ENCODE results near the gene ABCC1. TPM values are rescaled to one million over a fixed set of nuclear protein-coding genes. Genes with fewer than 3 reads are reported as not detected.
"Not testable (repeated sequence)": the region's sequence is repeated elsewhere in the genome, so short reads cannot be mapped to it uniquely, and the experiment has no call there.

Gene ABCC1
- total RNA-seq, 1 donor from 2014 or later: 34.2 TPM

DNA sequence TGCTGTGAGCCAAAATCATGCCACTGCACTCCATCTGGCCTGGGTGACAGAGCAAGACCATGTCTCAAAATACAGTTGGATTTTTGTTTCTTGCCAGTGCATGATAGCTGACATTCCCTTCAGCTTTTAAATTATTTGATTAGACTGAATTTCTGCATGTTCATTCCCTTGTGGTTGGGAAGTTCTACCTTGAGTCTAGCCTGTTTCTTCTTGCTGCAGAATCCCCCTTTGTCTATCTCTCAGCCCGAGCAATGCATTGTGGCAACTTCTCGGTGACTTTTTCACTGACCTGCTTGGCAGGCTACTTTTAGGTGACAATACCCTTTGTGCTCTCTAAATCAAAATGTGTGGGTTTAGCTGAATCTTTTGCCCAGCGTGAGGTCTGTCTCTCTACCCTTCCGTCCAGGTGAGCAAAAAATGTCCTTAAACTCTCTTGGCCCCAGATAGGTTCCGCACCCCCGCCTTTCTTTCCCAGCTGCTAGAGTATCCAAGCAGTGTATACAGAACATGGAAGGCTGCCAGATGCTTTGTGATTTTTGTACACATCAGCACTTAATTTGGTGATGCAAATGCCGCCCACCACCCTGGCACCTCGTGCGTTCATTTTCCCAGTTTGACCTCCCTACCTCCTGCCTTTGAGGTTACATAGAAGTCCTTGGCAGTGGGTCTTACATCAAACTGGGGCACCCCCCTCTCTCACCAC lies 143.7 kb downstream of the ABCC1 start:
- intact Hi-C loops (cut with DNase I): no loop called here
- ATAC-seq: no peak
- no peak for DNase-seq (ENCODE audit: low spot score)

DNA sequence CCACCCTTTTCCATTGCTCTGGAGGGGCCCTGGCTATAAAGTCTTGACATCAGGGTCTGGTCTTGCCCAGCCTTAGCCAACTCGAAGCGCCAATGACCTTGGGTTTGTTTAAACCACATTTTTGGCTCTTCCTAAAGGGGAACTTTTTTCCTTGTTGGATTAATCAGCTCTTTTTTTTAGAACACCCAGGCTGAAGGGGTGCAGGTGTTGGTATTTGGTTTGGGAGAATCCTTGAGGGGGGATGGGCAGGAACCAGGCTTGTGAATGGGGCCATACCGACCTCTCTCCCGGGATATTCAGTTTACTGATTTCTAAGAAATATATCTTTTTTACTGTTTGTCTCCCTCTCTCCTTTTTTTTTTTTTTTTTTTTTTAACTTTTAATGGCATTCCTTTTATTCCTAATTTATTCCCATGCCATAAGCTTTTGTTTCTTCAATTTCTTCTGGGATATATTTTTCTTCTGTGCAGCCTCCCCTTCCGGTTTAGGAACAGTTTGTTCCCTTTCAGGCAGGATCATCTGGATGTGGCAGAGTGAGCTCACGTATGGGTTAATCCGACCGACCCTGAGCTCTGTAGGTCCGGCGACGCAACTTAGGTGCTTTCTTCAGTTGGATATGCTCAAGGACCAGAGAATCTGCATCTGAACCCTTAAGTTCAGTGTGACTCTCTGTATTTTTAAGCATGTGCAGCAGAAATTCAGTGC lies 144.4 kb downstream of the ABCC1 start:
- ATAC-seq: no peak
- no peak for DNase-seq (ENCODE audit: low spot score)
- intact Hi-C loops (cut with DNase I): no loop called here

DNA sequence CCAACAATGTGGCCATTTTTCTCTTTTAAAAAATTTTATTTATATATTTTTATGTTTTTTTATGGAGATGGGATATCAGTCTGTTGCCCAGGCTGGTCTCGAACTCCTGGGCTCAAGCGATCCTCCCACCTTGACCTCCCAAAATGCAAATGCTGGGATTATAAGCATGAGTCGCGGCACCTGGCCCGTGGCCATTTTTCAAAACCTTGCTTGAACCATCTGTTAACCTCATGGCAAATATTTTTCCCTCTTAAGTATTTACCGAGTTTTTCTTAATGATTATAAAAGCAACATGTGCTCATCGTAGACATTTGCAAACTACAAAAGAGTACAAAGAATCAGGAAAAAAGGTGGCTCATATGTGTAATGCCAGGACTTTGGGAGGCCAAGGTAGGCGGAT lies 146.2 kb downstream of the ABCC1 start:
- ATAC-seq: no peak
- DNase-seq (ENCODE audit: low spot score): no peak
- intact Hi-C loops (cut with DNase I): no loop called here

DNA sequence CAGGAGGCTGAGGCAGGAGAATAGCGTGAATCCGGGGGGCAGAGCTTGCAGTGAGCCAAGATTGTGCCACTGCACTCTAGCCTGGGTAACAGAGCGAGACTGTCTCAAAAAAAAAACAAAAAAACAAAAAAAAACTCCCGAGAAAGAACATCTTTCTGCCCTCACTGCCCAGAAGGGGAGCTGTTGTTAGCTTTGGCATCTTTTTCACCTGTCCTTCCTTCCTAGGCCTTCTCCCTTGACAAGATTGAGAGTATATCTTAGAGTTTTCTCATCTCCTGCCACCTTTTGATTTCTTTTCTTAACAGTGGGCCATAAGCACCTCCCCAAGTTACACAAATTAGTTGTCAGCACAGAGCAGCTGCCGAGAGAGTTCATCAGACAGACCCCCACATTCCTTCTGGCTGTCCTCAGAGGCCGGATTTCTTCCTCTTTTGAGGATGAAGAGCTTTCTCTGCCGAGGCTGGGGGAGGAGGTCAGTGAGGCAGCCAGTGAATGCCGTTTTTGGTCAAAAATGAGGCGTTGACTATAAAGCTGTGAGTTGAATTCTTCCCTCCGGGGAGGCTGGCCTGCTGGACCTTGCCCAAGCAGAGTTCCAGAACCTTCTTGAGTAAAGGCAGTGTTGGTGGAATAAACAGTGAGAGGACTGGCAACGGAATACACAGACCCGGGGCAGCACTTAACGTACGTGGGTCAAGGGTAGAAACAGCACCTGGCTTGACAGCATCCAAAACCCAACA lies 146.9 kb downstream of the ABCC1 start:
- intact Hi-C loops (cut with DNase I): no loop called here
- no peak for DNase-seq (ENCODE audit: low spot score)
- ATAC-seq: peak; percentile 77

DNA sequence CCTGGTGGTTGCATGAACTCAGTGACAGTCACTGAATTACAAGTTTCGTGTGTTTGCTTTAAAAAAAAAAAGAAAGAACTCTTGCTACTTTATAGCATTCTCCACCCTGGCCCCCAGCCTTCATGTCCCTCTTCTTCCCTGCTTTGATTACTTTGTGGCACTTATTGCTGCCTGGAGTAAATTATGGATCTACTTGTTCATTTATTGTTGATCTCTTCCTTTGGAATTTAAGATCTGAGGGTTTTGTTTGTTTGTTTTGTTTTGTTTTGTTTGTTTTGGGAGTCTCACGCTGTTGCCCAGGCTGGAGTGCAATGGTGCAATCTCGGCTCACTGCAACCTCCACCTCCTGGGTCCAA lies 147.4 kb downstream of the ABCC1 start:
- DNase-seq (ENCODE audit: low spot score) (no peak), ATAC-seq (no peak)
- intact Hi-C loops (cut with DNase I): no loop called here

DNA sequence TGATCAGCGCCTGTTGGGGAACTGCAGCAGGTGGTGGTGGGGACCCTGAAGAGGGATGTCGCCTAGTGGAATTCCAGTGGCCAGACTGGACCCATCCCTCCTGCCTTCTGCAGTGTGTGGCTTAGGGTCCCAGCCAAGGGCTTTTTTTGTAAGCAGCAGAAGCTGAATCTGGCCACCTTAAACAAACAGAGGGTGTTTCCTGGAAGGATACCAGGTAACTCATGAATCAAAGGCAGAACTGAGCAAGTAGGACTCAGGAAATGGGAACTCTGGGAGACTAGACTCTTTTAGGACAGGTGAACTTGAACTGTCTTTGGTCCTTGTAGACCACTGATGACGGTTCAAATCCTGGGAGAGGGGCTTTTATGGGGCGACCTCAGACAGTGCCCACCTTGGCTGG lies 149.9 kb downstream of the ABCC1 start:
- DNase-seq (ENCODE audit: low spot score) (no peak), ATAC-seq (no peak)
- intact Hi-C loops (cut with DNase I): no loop called here

DNA sequence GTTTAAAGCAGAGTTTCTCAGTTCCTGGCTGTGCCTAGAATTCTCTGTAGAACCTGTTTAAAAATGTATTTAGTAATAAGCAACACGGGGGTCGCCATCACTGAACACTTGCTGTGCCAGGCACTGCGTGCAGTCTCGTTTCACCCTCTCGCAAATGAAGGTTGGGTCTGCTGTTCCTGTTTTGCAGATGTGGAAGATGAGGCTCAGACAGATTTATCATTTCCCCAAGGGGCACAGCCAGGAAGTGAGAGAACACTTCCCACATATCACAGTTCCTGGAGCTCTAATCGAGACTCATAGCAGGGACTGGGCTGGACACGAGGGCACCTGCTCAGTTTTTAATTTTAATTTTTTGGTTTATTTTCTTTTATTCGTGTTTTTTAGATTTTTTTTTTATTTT lies 151.2 kb downstream of the ABCC1 start:
- ATAC-seq (no peak), DNase-seq (ENCODE audit: low spot score) (no peak)
- intact Hi-C loops (cut with DNase I): no loop called here

DNA sequence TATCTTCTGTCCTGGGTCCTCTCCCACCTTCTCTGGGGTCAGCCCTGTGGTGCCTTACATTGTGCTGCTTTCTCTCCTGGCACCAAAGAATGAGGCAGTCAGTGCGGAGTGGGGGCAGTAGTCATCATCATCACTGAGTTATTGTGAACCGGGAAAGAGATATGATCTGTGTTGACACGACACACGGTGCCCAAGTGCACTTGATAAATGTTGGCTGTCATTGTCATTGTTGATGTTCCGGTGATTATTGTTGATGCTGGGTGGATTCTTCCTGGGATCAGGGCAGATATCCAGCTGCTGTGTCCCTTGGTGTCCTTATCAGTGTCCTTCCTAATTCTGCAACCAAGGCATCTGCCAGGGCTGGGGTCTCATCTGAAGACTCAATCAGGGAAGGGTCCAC lies 152.2 kb downstream of the ABCC1 start:
- ATAC-seq (no peak), DNase-seq (ENCODE audit: low spot score) (no peak)
- intact Hi-C loops (cut with DNase I): no loop called here

DNA sequence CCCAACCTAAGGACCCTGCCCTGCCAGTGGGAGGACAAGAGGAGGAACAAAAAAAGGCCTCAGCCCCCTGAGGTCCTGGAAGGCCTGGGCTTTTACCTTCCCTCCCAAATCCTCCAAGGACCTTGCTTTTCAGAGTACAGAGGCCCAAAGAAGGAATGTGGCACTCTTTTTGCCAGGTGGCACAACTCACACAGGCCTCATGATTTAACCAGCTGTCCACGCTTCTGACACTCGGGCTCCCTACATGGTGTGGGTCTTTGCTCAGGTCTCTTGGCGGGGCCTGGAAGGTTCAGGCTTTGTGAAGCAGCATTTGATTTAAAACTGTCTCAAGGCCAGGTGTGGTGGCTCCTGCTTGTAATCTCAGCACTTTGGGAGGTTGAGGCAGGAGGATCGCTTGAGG lies 153.3 kb downstream of the ABCC1 start:
- DNase-seq (ENCODE audit: low spot score): no peak
- intact Hi-C loops (cut with DNase I): no loop called here
- no peak for ATAC-seq

DNA sequence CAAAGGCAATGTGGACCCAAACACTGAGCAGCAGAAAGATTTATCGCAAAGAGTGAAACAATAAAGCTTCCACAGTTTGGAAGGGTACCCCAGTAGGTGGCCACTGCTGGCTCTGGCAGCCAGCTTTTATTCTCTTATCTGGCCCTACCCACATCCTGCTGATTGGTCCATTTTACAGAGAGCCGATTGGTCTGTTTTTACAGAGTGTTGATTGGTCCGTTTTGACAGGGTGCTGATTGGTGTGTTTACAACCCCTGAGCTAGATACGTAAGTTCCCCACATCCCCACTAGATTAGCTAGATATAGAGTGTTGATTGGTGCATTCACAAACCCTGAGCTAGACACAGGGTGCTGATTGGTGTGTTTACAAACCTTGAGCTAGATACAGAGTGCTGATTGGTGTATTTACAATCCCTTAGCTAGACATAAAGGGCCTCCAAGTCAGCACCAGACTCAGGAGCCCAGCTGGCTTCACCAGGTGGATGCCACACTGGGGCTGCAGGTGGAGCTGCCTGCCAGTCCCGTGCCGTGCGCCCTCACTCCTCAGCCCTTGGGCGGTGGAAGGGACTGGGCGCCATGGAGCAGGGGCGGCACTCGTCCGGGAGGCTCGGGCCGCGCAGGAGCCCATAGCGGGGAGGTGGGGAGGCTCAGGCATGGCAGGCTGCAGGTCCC lies 154.9 kb downstream of the ABCC1 start:
- DNase-seq (ENCODE audit: low spot score); intact Hi-C loops (cut with DNase I); ATAC-seq: not testable (repeated sequence)

DNA sequence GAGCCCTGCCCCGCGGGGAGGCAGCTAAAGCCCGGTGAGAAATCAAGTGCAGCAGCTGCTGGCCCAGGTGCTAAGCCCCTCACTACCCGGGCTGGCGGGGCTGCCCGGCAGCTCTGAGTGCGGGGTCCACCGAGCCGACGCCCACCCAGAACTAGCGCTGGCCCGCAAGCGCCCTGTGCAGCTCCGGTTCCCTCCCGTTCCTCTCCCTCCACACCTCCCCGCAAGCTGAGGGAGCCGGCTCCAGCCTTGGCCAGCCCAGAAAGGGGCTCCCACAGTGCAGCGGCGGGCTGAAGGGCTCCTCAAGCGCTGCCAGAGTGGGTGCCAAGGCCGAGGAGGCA lies 155.4 kb downstream of the ABCC1 start:
- intact Hi-C loops (cut with DNase I); DNase-seq (ENCODE audit: low spot score); ATAC-seq: not testable (repeated sequence)

DNA sequence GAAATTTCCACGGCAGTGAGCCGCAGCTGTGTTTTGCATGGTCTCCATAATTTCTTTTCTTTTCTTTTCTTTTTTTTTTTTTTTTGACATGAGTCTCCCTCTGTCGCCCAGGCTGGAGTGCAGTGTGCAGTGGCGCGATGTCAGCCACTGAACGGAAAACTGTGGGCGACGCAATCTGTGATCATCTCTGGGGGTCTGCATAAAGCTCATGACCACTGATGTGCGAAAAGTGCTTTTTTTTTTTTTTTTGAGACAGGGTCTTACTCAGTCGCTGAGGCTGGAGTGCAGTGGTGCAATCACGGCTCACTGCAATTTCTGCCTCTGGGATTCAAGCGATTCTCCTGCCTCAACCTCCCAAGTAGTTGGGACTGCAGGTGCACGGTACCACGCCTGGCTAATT lies 156.2 kb downstream of the ABCC1 start:
- ATAC-seq (no peak), DNase-seq (ENCODE audit: low spot score) (no peak)
- intact Hi-C loops (cut with DNase I): no loop called here

DNA sequence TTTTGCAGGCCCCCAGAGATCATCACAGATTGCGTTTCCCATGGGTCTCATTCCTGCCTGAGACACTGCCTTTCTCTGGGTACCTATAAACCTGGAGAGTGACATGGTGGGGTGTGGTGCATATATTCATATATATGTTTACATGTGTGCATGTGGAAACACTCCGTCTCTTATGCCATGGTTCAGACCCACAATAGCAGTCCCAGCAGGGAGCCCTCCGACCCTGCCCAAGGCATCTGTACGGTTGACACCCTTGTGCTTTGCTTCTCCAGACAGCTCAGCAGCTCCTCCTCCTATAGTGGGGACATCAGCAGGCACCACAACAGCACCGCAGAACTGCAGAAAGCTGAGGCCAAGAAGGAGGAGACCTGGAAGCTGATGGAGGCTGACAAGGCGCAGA lies 157.1 kb downstream of the ABCC1 start:
- intact Hi-C loops (cut with DNase I): no loop called here
- no peak for ATAC-seq
- DNase-seq (ENCODE audit: low spot score): no peak

DNA sequence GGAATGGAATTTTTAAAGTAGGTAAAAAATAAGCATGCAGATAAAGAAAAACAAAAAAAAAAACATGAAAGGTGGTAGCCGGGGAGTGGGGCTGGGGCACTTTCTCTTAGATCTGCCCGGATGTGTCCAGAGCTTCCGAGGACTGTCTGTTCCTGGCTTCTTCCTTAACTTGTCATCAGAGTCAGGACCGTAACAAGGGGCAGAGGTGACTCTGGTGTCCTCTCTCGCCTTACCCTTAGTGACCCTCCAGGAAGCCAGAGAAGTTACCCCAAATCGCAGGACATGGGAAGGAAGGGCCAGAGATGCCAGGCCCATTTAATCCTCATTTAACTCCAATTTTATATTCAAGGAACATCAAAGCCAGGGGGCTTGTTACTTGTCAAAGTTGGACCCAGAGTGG lies 158.4 kb downstream of the ABCC1 start:
- intact Hi-C loops (cut with DNase I): no loop called here
- ATAC-seq: no peak
- no peak for DNase-seq (ENCODE audit: low spot score)

DNA sequence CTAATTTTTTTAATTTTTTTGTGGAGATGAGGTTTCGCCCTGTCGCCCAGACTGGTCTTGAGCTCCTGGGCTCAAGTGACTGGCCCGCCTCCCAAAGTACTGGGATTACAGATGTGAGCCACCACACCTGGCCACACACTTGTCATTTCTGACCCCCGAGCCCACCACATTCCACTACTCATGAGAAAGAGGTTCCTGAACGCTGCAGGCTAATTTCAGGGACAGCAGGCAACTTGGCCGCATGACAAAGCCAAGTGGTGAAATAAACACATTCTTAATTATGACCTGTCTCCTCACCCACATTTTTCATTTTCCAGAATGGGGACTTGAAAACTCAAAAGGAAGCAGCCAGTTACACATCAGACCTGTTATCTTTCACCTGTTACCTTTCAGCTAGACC lies 159.3 kb downstream of the ABCC1 start:
- intact Hi-C loops (cut with DNase I): no loop called here
- no peak for ATAC-seq
- no peak for DNase-seq (ENCODE audit: low spot score)

DNA sequence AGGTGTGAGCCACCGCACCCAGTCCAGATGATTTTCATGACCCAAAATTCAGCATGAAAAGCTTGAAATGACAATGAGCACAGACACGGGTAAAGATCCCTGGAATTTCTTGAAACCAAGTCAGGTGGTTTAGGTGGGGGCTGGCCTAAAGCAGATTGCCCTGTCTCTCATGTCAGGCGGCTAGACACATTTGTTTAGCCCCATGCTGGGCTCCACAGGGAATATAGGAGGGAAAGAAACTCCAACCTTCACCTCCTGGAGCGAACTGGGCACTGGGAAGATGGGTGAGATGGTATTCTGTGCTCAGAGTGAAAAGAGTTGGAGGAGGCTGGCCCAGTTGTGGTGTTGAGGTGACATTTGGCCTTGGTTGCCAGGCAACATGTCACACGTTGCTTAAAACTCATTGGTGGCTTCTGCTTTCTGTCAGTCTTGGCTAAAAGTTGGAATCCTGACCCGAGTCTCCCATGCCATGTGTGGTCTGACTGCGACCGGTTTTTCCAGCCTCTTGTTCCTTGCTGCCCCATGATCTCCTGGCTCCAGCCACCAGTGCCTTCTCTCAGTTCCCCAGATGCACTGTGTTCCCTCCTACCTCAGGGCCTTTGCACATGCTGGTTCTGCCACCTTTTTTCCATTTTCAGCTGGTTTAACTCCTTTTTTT lies 160.2 kb downstream of the ABCC1 start:
- DNase-seq (ENCODE audit: low spot score) (no peak), ATAC-seq (no peak)
- intact Hi-C loops (cut with DNase I): no loop called here

DNA sequence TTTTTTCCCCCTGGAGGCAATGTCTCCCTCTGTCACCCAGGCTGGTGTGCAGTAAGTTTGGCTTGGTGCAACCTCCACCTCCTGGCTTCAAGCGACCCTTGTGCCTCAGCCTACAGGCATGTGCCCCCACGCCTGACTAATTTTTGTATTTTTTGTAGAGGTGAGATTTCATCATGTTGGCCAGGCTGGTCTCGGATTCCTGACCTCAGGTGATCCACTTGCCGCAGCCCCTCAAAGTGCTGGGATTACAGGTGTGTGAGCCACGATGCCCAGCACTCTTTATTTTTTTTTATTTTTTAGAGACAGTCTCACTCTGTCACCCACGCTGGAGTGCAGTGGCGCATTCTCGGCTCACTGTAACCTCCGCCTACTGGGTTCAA lies 160.7 kb downstream of the ABCC1 start:
- ATAC-seq (no peak), DNase-seq (ENCODE audit: low spot score) (no peak)
- intact Hi-C loops (cut with DNase I): no loop called here

DNA sequence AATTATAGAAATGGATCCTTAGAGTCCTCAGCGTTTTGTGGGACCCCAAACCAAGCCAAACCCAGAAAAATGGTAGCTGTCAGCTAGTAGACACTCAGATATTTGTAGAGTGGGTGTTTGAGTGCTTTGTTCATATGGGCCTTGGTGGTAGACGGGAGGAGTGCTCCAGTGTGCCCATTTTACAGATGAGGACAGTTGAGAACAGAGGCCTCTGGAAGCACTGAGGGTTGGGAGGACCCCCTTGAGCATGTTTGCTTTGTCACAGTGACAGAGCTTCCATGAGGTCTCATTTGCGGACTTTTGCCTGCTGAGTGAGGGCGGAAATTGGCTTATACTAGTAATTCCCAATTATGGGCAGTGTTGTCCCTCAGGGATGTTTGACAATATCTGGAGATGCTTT lies 162.2 kb downstream of the ABCC1 start:
- intact Hi-C loops (cut with DNase I): no loop called here
- ATAC-seq: no peak

DNA sequence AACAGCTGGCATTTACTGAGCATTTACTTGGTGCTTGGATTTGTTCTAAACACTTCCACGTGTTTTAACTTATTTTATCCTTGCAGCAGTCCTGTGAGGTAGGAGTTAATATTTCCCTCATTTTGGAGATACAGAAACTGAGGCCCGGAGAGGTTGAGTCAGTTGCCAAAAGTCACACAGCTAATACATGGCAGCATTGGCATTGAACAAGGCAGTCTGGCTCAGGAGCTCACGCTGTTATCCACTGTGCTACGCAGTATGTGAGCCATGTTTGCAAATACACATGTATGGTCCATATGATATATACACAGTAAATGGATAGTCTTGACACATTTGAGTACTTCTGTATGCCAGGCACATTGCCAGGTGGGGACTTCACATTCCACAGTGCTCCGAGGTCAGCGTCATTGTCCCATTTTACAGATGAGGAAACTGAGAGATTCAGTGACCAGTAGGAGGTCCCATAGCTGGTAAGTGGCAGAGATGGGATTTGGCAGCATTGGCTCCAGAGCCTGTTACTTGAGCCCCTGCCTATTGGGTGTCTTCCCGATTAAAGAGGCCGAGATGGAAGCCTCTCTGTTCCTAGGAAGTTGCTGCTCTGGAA lies 163.1 kb downstream of the ABCC1 start:
- no peak for DNase-seq (ENCODE audit: low spot score)
- intact Hi-C loops (cut with DNase I): no loop called here
- no peak for ATAC-seq

More for the DNA sequence above, 162.2 kb downstream of the ABCC1 start:
- no peak for DNase-seq (ENCODE audit: low spot score)
